Measurements from ENCODE around the gene CAPN9.

DNA sequence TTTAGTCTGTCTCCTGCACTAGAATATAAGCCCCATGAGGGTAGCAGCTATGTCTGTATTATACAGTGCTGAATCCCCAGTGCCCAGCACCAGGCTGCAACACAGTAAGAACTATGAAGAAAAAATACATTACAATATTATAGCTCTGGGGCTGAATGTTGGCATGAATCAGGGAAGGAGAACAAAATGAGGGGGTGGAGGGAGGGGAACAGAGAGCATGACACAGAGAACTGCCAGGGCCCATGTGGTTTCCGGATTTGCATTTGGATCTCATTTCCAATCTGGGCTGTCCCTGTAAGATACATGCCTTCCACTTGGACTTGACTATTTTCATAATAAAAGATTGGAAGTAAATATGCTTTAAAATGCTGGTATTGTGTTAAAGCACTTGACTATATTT lies 85.3 kb downstream of the CAPN9 start:
- TF ChIP-seq CBX5 (IDR thresholded peaks at IDR 0.05; ENCODE audit: borderline replicate concordance, low read depth), result no peak
- TF ChIP-seq, protein P1, sequence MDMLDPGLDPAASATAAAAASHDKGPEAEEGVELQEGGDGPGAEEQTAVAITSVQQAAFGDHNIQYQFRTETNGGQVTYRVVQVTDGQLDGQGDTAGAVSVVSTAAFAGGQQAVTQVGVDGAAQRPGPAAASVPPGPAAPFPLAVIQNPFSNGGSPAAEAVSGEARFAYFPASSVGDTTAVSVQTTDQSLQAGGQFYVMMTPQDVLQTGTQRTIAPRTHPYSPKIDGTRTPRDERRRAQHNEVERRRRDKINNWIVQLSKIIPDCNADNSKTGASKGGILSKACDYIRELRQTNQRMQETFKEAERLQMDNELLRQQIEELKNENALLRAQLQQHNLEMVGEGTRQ (CRISPR knock-in tag; IDR thresholded peaks at IDR 0.05), result no peak
- no peak for TF ChIP-seq CBFA2T2 (conservative IDR thresholded peaks at IDR 0.05)
- TF ChIP-seq CTCF (IDR thresholded peaks at IDR 0.05 in 2 of 3, conservative IDR thresholded peaks at IDR 0.05 in 1 of 3; ENCODE audit: insufficient read depth in 2 of 3, low read depth in 1 of 3, low read length in 3 of 3), result no peak
- TF ChIP-seq MTA1 (IDR thresholded peaks at IDR 0.05; ENCODE audit: borderline replicate concordance), result no peak
- TF ChIP-seq MYC (IDR thresholded peaks at IDR 0.05; ENCODE audit: low read depth, low read length), result no peak
- no peak for TF ChIP-seq MYC (CRISPR knock-in tag; IDR thresholded peaks at IDR 0.05; ENCODE audit: borderline replicate concordance, low read depth)
- no peak for TF ChIP-seq ERF (CRISPR knock-in tag; IDR thresholded peaks at IDR 0.05)
- no peak for TF ChIP-seq ARNT (IDR thresholded peaks at IDR 0.05)
- TF ChIP-seq ZNF12 (CRISPR knock-in tag; IDR thresholded peaks at IDR 0.05), result no peak
